Calu3 (cell line): ENCODE data around the gene OTUD6A. TPM values are rescaled to one million over a fixed set of nuclear protein-coding genes. Genes with fewer than 3 reads are reported as not detected.

Source experiments
- Bru-seq: library from RNA; stranded (reverse); fragments of 400-500 nt; gene quantifications from one replicate; lab custom pipeline; 2021; lab: Mats Ljungman, UMichigan
- BruChase-seq, 2 experiments: library from RNA; stranded (reverse); fragments of 400-500 nt; gene quantifications; one replicate each; lab custom pipeline; 2021; lab: Mats Ljungman, UMichigan
- BruUV-seq: library from RNA; stranded (reverse); fragments of 400-500 nt; replicated peaks from 2 replicates; lab custom pipeline; 2021; lab: Mats Ljungman, UMichigan
- CTCF ChIA-PET: fragments of 300-600 bp; sonication (Branson Sonifier 250); formaldehyde crosslinking; loops from one replicate; lab custom pipeline; 2022; ENCODE audit warnings: antibody characterized with exemption; lab: Charles Lee
- DNase-seq: peaks from one replicate; pipeline ENCODE4 v3.0.0; 2022
- H3K27ac Mint-ChIP-seq: one replicate; pipeline ENCODE4 v1.8.0; 2022; ENCODE audit warnings: mixed read lengths; ENCODE audit not compliant: unreplicated experiment
- H3K27me3 Mint-ChIP-seq: one replicate; pipeline ENCODE4 v1.8.0; 2022; ENCODE audit warnings: mixed read lengths; ENCODE audit not compliant: unreplicated experiment
- H3K36me3 Mint-ChIP-seq: one replicate; pipeline ENCODE4 v1.8.0; 2022; ENCODE audit warnings: mild to moderate bottlenecking, moderate library complexity, mixed read lengths; ENCODE audit not compliant: insufficient read depth, unreplicated experiment
- H3K4me1 Mint-ChIP-seq: one replicate; pipeline ENCODE4 v1.8.0; 2022; ENCODE audit warnings: mild to moderate bottlenecking, low read depth, mixed read lengths; ENCODE audit not compliant: unreplicated experiment
- H3K4me3 Mint-ChIP-seq: one replicate; pipeline ENCODE4 v1.8.0; 2022; ENCODE audit warnings: mild to moderate bottlenecking, low read depth, moderate library complexity, mixed read lengths; ENCODE audit not compliant: unreplicated experiment
- H3K9me3 Mint-ChIP-seq: one replicate; pipeline ENCODE4 v1.8.0; 2022; ENCODE audit warnings: low read depth, mixed read lengths; ENCODE audit not compliant: unreplicated experiment
- CTCF ChIP-seq: fragments of 200-600 bp; IDR thresholded peaks from one replicate; pipeline ENCODE4 v1.8.0; 2022; ENCODE audit warnings: antibody characterized with exemption; ENCODE audit not compliant: unreplicated experiment
- intact Hi-C: fragments of 100-400 bp; cut with micrococcal nuclease; formaldehyde crosslinking; loops from one replicate; pipeline ENCODE4 v1.10.0; 2022; ENCODE audit not compliant: unreplicated experiment
- long read RNA-seq: library from polyadenylated mRNA; stranded (forward); transcript quantifications from one replicate; pipeline ENCODE4 v2.0.0, GENCODE V29; 2022
- total RNA-seq: library from RNA; stranded (reverse); gene quantifications from 2 replicates; pipeline ENCODE4 v1.2.3, GENCODE V29; 2022

The OTUD6A gene
- total RNA-seq (not detected in 2 replicates), Bru-seq, nascent RNA (not detected), BruChase-seq, experiment 1, labeled RNA remaining after a 6-hour chase (not detected), BruChase-seq, experiment 2, labeled RNA remaining after a 2-hour chase (not detected)
- long read RNA-seq, result 0 reads

DNA sequence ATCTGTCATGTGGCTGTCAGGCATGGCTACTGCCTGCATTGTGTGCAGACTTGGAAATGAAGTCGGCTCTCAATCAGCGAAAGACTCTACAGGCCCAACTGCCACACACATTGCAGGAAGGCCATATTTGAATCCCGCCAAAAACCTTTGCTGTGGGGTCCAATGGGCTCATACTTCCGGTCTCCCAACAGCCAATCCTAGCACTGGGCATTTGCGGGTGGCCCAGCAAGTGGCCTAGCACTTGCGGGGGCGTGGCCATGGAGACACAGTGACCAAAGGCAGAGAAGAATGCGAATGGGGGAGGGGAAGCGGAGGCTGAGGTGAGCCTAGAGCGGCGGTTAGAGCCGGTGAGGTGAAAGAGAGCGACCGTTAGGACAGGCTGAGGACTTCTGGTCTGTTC is at the start of gene OTUD6A:
Gene OTUD6A, plus strand, starts transcription at position 382 of the 400 bp plus-strand sequence. CDS start 68 bp downstream, outside the sequence.
- Mint-ChIP-seq H3K27ac (no peak within 1 kb of the TSS), H3K9me3 (peaks cover 2% of the 10 kb centered on the region), H3K4me3 (no peak within 1 kb of the TSS), H3K27me3 (peaks cover 15% of the 10 kb centered on the region), H3K36me3 (no peaks in the 10 kb centered on the region), H3K4me1 (no peaks in the 10 kb centered on the region)
- CTCF ChIA-PET, result no interaction called here
- DNase-seq, result no peak
- intact Hi-C loops, result no loop called here
- TF ChIP-seq CTCF, result no peak
- no TSS peak for BruUV-seq

DNA sequence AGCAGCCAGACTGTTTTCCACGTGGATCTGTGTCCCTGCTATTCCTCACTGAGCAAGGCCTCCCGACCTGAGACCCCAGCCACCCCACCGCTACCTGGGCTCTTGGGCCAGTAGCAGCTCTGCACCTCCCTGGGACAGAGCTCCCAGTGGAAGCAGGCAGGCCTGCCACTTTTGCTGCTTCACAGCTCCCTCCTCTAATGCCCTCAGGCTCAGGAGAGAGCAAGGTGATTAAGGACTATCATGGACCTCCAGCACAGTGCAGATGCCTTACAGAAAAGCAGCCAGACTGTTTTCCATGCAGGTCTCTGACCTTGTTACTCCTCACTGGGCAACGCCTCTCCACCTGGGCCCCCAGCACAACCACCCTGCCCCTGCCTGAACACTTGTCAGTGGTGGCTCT is 49.5 kb upstream of the OTUD6A start:
- TF ChIP-seq CTCF, result no peak
- intact Hi-C loops, result no loop called here
- Mint-ChIP-seq H3K4me1 (no peaks in the 10 kb centered on the region), H3K4me3 (no peak overlapping the region), H3K27ac (no peak overlapping the region), H3K9me3 (peaks cover 4% of the 10 kb centered on the region), H3K27me3 (no peaks in the 10 kb centered on the region), H3K36me3 (no peaks in the 10 kb centered on the region)
- CTCF ChIA-PET, result interaction anchor here (2.5 kb wide), 1 partner anchor 17 kb away, joined by 7 read pairs; no protein-coding TSS in a partner anchor
- no TSS peak for BruUV-seq
- no peak for DNase-seq

DNA sequence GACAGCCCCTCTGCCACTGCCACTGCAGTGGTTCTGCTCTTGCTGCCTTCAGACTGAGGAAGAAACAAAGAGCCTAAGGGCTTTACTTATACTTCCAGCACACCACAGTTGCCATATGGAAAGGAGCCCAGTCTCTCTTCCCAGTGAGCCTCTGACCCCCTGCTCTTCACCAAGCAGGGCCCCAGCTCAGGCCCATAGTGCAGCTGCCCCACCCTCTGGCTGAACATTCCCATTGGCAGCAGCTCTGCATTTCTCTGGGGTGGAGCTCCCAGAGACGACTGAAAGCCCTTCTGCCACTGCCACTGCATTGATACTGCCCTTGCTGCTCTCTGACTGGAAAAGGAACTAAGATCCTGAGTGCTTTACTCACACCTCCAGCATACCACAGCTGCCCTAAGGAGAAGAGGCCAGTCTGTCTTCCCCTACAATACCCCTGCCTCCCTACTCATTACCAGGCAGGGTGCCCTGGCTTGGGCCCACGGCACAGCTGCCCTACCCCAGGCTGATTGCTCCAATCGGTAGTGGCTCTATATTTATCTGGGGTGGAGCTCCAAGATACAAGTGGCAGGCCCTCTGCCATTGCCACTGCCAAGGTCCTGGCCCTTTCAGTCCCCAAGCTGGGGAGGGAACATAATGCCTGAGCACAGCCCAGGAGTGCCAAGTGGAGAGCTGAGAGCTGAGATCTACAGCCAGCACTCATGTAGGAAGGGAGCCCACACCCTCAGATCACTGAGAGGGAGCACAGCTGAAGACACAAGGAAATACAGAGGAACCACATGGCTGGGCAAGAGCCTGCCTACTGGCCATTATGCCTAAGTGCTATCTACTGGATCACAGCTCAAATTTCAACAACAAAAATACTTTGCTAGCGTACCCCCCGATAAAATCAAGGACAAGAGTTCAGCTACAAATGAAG is 48.5 kb upstream of the OTUD6A start:
- intact Hi-C loops, result no loop called here
- no TSS peak for BruUV-seq
- CTCF ChIA-PET, result interaction anchor here (0.5 to 2.5 kb wide), 2 partner anchors 16 to 264 kb away, joined by 3 to 7 read pairs; no protein-coding TSS in a partner anchor
- H3K4me1 Mint-ChIP-seq, result no peaks in the 10 kb centered on the region
- no peak overlapping the region for H3K4me3 Mint-ChIP-seq
- DNase-seq, result no peak
- no peak overlapping the region for H3K27ac Mint-ChIP-seq
- TF ChIP-seq CTCF, result no peak
- H3K27me3 Mint-ChIP-seq, result no peaks in the 10 kb centered on the region
- no peaks in the 10 kb centered on the region for H3K36me3 Mint-ChIP-seq
- peaks cover 4% of the 10 kb centered on the region for H3K9me3 Mint-ChIP-seq

GRCh38 chrX:70016513-70016912 is 45.7 kb upstream of the OTUD6A start:
- TF ChIP-seq CTCF, result no peak
- Mint-ChIP-seq H3K27ac (no peak overlapping the region), H3K36me3 (no peaks in the 10 kb centered on the region), H3K27me3 (no peaks in the 10 kb centered on the region), H3K9me3 (peaks cover 4% of the 10 kb centered on the region), H3K4me1 (no peaks in the 10 kb centered on the region), H3K4me3 (no peak overlapping the region)
- no peak for DNase-seq
- intact Hi-C loops, result no loop called here
- BruUV-seq, result no TSS peak
- CTCF ChIA-PET, result no interaction called here
